CD14-positive monocyte (primary cell): Measurements from ENCODE around the gene PARK7. TPM values are rescaled to one million over a fixed set of nuclear protein-coding genes. Genes with fewer than 3 reads are reported as not detected.
"Not testable (repeated sequence)": the region's sequence is repeated elsewhere in the genome, so short reads cannot be mapped to it uniquely, and the experiment has no call there.

Experiments
- DNase-seq, 3 donors: peaks; one replicate each; pipeline ENCODE4 v3.0.0-alpha.2; 2011 to 2022
- H2AFZ ChIP-seq: 2 replicates; pipeline ENCODE4 v1.6.0; 2012; ENCODE audit warnings: mild to moderate bottlenecking, low read depth, low read length, inconsistent platforms; ENCODE audit not compliant: insufficient read depth, poor library complexity, severe bottlenecking
- H3K27ac ChIP-seq, 2 donors: 1 replicate in 1 of 2; 2 replicates in 1 of 2; pipeline ENCODE4 v1.5.1; 2012 to 2013; ENCODE audit warnings: low read length in 2 of 2, control low read depth in 1 of 2, inconsistent platforms in 1 of 2, low read depth in 1 of 2, mild to moderate bottlenecking in 1 of 2
- H3K27me3 ChIP-seq, 2 donors: one replicate each; pipeline versions ENCODE4 v1.6.0 to v1.6.1; 2011 to 2013; ENCODE audit warnings: low read length in 2 of 2; ENCODE audit not compliant: control insufficient read depth in 2 of 2, insufficient read depth in 2 of 2
- H3K36me3 ChIP-seq, 2 donors: replicated peaks in 1 of 2; 1 replicate in 1 of 2; 2 replicates in 1 of 2; pipeline versions ENCODE4 v1.5.1 to v1.6.1; 2012 to 2013; ENCODE audit warnings: low read length in 2 of 2, control low read depth in 1 of 2, inconsistent platforms in 1 of 2, mild to moderate bottlenecking in 1 of 2; ENCODE audit not compliant: insufficient read depth in 2 of 2, control insufficient read depth in 1 of 2
- H3K4me1 ChIP-seq, 2 donors: 1 replicate in 1 of 2; 2 replicates in 1 of 2; pipeline versions ENCODE4 v1.5.1 to v1.6.1; 2012 to 2013; ENCODE audit warnings: low read length in 2 of 2, control low read depth in 1 of 2, inconsistent platforms in 1 of 2, mild to moderate bottlenecking in 1 of 2, moderate library complexity in 1 of 2; ENCODE audit not compliant: insufficient read depth in 2 of 2, control insufficient read depth in 1 of 2
- H3K4me2 ChIP-seq: replicated peaks from 2 replicates; pipeline ENCODE3; 2012; ENCODE audit warnings: low read length, moderate library complexity, mild to moderate bottlenecking; ENCODE audit not compliant: poor library complexity, severe bottlenecking; ENCODE audit errors: extremely low read depth
- H3K4me3 ChIP-seq, 3 experiments: fragments of 200-600 bp in 1 of 3; sonication (generic) in 1 of 3; replicated peaks in 1 of 3; 1 replicate in 2 of 3; 2 replicates in 1 of 3; pipeline ENCODE4 v1.5.1; 2011 to 2013; ENCODE audit warnings: low read length in 3 of 3, mild to moderate bottlenecking in 3 of 3, control low read depth in 2 of 3, low read depth in 2 of 3, inconsistent platforms in 1 of 3, moderate library complexity in 1 of 3
- H3K79me2 ChIP-seq: 2 replicates; pipeline ENCODE4 v1.6.0; 2012; ENCODE audit warnings: mild to moderate bottlenecking, control low read depth, inconsistent platforms, low read length, moderate library complexity; ENCODE audit not compliant: insufficient read depth
- H3K9ac ChIP-seq: 2 replicates; pipeline ENCODE4 v1.6.0; 2017; ENCODE audit warnings: low read length, mild to moderate bottlenecking; ENCODE audit not compliant: insufficient read depth, poor library complexity, severe bottlenecking
- H3K9me3 ChIP-seq, 2 donors: replicated peaks in 1 of 2; 1 replicate in 1 of 2; 2 replicates in 1 of 2; pipeline versions ENCODE4 v1.5.1 to v1.6.1; 2012 to 2013; ENCODE audit warnings: low read length in 2 of 2, control low read depth in 1 of 2; ENCODE audit not compliant: control insufficient read depth in 1 of 2, insufficient read depth in 1 of 2
- H4K20me1 ChIP-seq: 2 replicates; pipeline ENCODE4 v1.6.0; 2012; ENCODE audit warnings: mild to moderate bottlenecking, low read length, control low read depth, moderate library complexity; ENCODE audit not compliant: insufficient read depth
- H3K27ac Mint-ChIP-seq, 7 donors: one replicate each; pipeline ENCODE4 v1.8.0; 2020; ENCODE audit warnings: mild to moderate bottlenecking in 7 of 7, mixed read lengths in 7 of 7, moderate library complexity in 6 of 7, inconsistent platforms in 2 of 7
- H3K27me3 Mint-ChIP-seq, 3 donors: one replicate each; pipeline ENCODE4 v1.8.0; 2021 to 2022; ENCODE audit warnings: low read depth in 3 of 3, mild to moderate bottlenecking in 3 of 3, mixed read lengths in 3 of 3, moderate library complexity in 3 of 3, inconsistent platforms in 1 of 3
- H3K36me3 Mint-ChIP-seq, 2 donors: one replicate each; pipeline ENCODE4 v1.8.0; 2020; ENCODE audit warnings: mixed read lengths in 2 of 2, inconsistent platforms in 1 of 2, mild to moderate bottlenecking in 1 of 2
- H3K4me1 Mint-ChIP-seq: one replicate; pipeline ENCODE4 v1.8.0; 2020; ENCODE audit warnings: mild to moderate bottlenecking, mixed read lengths
- H3K4me3 Mint-ChIP-seq, 2 donors: one replicate each; pipeline ENCODE4 v1.8.0; 2020; ENCODE audit warnings: mild to moderate bottlenecking in 2 of 2, mixed read lengths in 2 of 2, moderate library complexity in 1 of 2
- H3K9me3 Mint-ChIP-seq, 7 donors: one replicate each; pipeline ENCODE4 v1.8.0; 2020 to 2022; ENCODE audit warnings: mixed read lengths in 7 of 7, mild to moderate bottlenecking in 6 of 7, moderate library complexity in 6 of 7, inconsistent platforms in 2 of 7
- WGBS: methylation state at CpG from one replicate; pipeline ENCODE4 v1.1.5; 2013; ENCODE audit warnings: missing lambda C conversion rate; ENCODE audit not compliant: insufficient coverage; 5-methylcytosine and 5-hydroxymethylcytosine counted together
- intact Hi-C, 2 donors: fragments of 100-400 bp; cut with micrococcal nuclease; formaldehyde crosslinking; loops; one replicate each; pipeline versions ENCODE4 v1.15.0 to v1.15.1; 2023
- polyA plus RNA-seq, 3 donors: library from polyadenylated mRNA; depleted of rRNA in 1 of 3; unstranded in 2 of 3; stranded (reverse) in 1 of 3; fragments of 300-500 nt in 2 of 3; fragments of >200 nt in 1 of 3; fragmentation: Illumina TruSeq in 2 of 3; gene quantifications; 1 replicate in 2 of 3; 2 replicates in 1 of 3; pipeline ENCODE4 v1.2.3, GENCODE V29; 2012 to 2021
- TF ChIP-seq, protein P1 (sequence below): fragments of 200-600 bp; IDR thresholded peaks from one replicate; pipeline ENCODE4 v1.8.0; 2022; ENCODE audit warnings: antibody characterized with exemption, mild to moderate bottlenecking

The PARK7 gene
- polyA plus RNA-seq, 3 donors = 116 to 391 (median 353) TPM

DNA sequence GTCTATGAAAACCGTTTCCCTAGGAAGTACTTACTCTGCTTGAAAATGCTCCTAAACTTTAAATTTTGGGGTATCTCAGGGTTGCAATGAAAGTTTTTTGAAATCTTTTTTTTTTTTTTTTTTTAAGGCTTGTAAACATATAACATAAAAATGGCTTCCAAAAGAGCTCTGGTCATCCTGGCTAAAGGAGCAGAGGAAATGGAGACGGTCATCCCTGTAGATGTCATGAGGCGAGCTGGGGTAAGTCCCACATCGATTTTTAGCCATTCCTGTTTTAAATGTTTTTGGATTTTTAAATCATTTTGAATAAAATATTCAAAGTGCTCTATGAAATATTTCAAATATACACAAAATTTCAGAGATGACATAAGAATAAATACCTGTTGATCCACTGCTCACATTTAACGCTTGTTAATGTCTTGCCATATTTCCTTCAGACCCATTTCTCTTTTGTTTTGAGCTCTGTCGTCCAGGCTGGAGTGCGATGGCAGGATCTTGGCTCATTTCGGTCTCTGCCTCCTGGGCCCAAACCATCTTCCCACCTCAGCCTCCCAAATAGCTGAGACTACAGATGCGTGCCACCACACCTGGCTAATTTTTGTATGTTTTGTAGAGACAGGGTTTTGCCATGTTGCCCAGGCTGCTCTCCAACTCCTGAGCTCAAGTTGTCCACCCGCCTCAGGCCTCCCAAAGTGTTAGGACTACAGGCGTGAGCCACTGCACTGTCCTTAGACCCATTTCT lies 1.3 kb downstream of the PARK7 start:
- Mint-ChIP-seq H3K27ac (peak overlapping the region in 6 of 7 donors; percentile 63 to 99 (median 96)), H3K4me1 (peaks cover 22% of the 10 kb centered on the region), H3K4me3 (no peak overlapping the region), H3K9me3 (peaks cover 0 to 2% (median 0%) of the 10 kb centered on the region in 7 donors), H3K27me3 (peaks cover 0 to 1% (median 0%) of the 10 kb centered on the region in 3 donors), H3K36me3 (peaks cover 43 to 49% of the 10 kb centered on the region in 2 donors)
- H3K36me3 ChIP-seq = peaks cover 43 to 49% of the 10 kb centered on the region in 2 donors
- peak overlapping the region in 1 of 2 donors; percentile 96 for H3K27ac ChIP-seq
- H3K4me2 ChIP-seq = peak overlapping the region; percentile 75
- TF ChIP-seq, protein P1, sequence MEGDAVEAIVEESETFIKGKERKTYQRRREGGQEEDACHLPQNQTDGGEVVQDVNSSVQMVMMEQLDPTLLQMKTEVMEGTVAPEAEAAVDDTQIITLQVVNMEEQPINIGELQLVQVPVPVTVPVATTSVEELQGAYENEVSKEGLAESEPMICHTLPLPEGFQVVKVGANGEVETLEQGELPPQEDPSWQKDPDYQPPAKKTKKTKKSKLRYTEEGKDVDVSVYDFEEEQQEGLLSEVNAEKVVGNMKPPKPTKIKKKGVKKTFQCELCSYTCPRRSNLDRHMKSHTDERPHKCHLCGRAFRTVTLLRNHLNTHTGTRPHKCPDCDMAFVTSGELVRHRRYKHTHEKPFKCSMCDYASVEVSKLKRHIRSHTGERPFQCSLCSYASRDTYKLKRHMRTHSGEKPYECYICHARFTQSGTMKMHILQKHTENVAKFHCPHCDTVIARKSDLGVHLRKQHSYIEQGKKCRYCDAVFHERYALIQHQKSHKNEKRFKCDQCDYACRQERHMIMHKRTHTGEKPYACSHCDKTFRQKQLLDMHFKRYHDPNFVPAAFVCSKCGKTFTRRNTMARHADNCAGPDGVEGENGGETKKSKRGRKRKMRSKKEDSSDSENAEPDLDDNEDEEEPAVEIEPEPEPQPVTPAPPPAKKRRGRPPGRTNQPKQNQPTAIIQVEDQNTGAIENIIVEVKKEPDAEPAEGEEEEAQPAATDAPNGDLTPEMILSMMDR = no peak
- no peak for DNase-seq
- H4K20me1 ChIP-seq = peaks cover 30% of the 10 kb centered on the region
- H3K4me3 ChIP-seq = peak overlapping the region in 1 of 3 experiments; percentile 93
- H3K9ac ChIP-seq = peak overlapping the region; percentile 94
- H2AFZ ChIP-seq = no peak overlapping the region
- peaks cover 25 to 29% of the 10 kb centered on the region in 2 donors for H3K4me1 ChIP-seq
- WGBS = 94% methylated on average over 2 of the region's 11 CpGs
- peaks cover 65% of the 10 kb centered on the region for H3K79me2 ChIP-seq
- intact Hi-C loops = loop anchor here (5.0 to 10.0 kb wide), 2 partner anchors 181 to 188 kb away; partner anchors contain the start of genes PER3 (in 1 of the 2) and VAMP3 (in 1 of the 2)
- no peaks in the 10 kb centered on the region for H3K9me3 ChIP-seq
- H3K27me3 ChIP-seq = no peaks in the 10 kb centered on the region

GRCh38 chr1:7963378-7963730 lies 1.8 kb downstream of the PARK7 start:
- peaks cover 25 to 29% of the 10 kb centered on the region in 2 donors for H3K4me1 ChIP-seq
- peaks cover 67% of the 10 kb centered on the region for H3K79me2 ChIP-seq

GRCh38 chr1:7963841-7964240 lies 2.3 kb downstream of the PARK7 start:
- H3K27me3 ChIP-seq, H2AFZ ChIP-seq, H3K9me3 Mint-ChIP-seq, H3K4me3 ChIP-seq, H3K9ac ChIP-seq, DNase-seq, H3K27me3 Mint-ChIP-seq, H3K4me3 Mint-ChIP-seq, H3K27ac ChIP-seq, H3K4me2 ChIP-seq, H3K9me3 ChIP-seq: not testable (repeated sequence)
- H3K36me3 Mint-ChIP-seq = peaks cover 45 to 58% of the 10 kb centered on the region in 2 donors
- H3K79me2 ChIP-seq = peaks cover 70% of the 10 kb centered on the region
- H4K20me1 ChIP-seq = peaks cover 37% of the 10 kb centered on the region
- intact Hi-C loops = loop anchor here (5.0 to 10.0 kb wide), 2 partner anchors 182 to 189 kb away; partner anchors contain the start of genes PER3 (in 1 of the 2) and VAMP3 (in 1 of the 2)
- peaks cover 22% of the 10 kb centered on the region for H3K4me1 Mint-ChIP-seq
- WGBS = no CpG with 5 or more reads among the region's 7 CpGs
- H3K36me3 ChIP-seq = peaks cover 48 to 58% of the 10 kb centered on the region in 2 donors
- peaks cover 25 to 29% of the 10 kb centered on the region in 2 donors for H3K4me1 ChIP-seq
- H3K27ac Mint-ChIP-seq = peak overlapping the region in 4 of 7 donors; percentile 26 to 57 (median 38)

More at GRCh38 chr1:7963378-7963730, 1.8 kb downstream of the PARK7 start:
- H2AFZ ChIP-seq, H3K27me3 ChIP-seq, H3K4me3 Mint-ChIP-seq, H3K9me3 ChIP-seq, H3K27me3 Mint-ChIP-seq, H3K9me3 Mint-ChIP-seq, H3K9ac ChIP-seq, DNase-seq, H3K4me2 ChIP-seq, H3K4me3 ChIP-seq: not testable (repeated sequence)
- Mint-ChIP-seq H3K27ac (peak overlapping the region in 2 of 7 donors; percentile 40 to 57), H3K4me1 (peaks cover 22% of the 10 kb centered on the region), H3K36me3 (peaks cover 43 to 53% of the 10 kb centered on the region in 2 donors)
- intact Hi-C loops = loop anchor here (5.0 to 10.0 kb wide), 2 partner anchors 181 to 189 kb away; partner anchors contain the start of genes PER3 (in 1 of the 2) and VAMP3 (in 1 of the 2)
- peaks cover 46 to 53% of the 10 kb centered on the region in 2 donors for H3K36me3 ChIP-seq
- peaks cover 32% of the 10 kb centered on the region for H4K20me1 ChIP-seq
- peak overlapping the region in 1 of 2 donors; percentile 96 for H3K27ac ChIP-seq
- 99% methylated on average over 9 of the region's 12 CpGs for WGBS
